GM19395 (cell line): Measurements from ENCODE around the gene NOL4L.

ENCODE experiments used
- ATAC-seq: cut with Tn5 transposase; IDR thresholded peaks from one replicate; pipeline ENCODE4 v1.9.1; 2021; ENCODE audit warnings: mild to moderate bottlenecking, moderate library complexity; ENCODE audit not compliant: unreplicated experiment

Gene NOL4L

GRCh38 chr20:32397567-32398084 is 187.5 kb downstream of the NOL4L start:
- no peak for ATAC-seq

- no peak for ATAC-seq
Observed at GRCh38 chr20:32396646-32397160, 188.4 kb downstream of the NOL4L start.

- ATAC-seq: no peak
Observed at GRCh38 chr20:32395066-32395465, 190.1 kb downstream of the NOL4L start.
